ENCODE data around the gene RGS4. TPM values are rescaled to one million over a fixed set of nuclear protein-coding genes. Genes with fewer than 3 reads are reported as not detected.

RGS4 gene
- total and polyA plus RNA-seq, 2 experiments from 2014 or later: 0.32 to 0.38 TPM

GRCh38 chr1:163076981-163077761 is 8.0 kb downstream of the RGS4 start:
- H3K9me2 ChIP-seq (ENCODE audit: insufficient read depth): no peaks in the 10 kb centered on the region
- H3K4me3 ChIP-seq: no peak overlapping the region
- Mint-ChIP-seq H3K27me3 (ENCODE audit: insufficient read depth, low read depth, poor library complexity) (no peaks in the 10 kb centered on the region), H3K4me1 (no peaks in the 10 kb centered on the region), H3K4me3 (no peak overlapping the region), H3K9me3 (no peaks in the 10 kb centered on the region), H3K27ac (no peak overlapping the region), H3K36me3 (ENCODE audit: low read depth) (no peaks in the 10 kb centered on the region)
- no peak overlapping the region for H3K27ac ChIP-seq (ENCODE audit: low read depth)
- no peaks in the 10 kb centered on the region for H3K4me1 ChIP-seq (ENCODE audit: insufficient read depth)
- no peaks in the 10 kb centered on the region for H3F3A ChIP-seq (replicated peaks; ENCODE audit: low read depth)
- H2AFZ ChIP-seq: no peak overlapping the region
- TF ChIP-seq ZNF331 (CRISPR knock-in tag; IDR thresholded peaks at IDR 0.05; ENCODE audit: low read depth): no peak
- TF ChIP-seq POLR2AphosphoS5 (IDR thresholded peaks at IDR 0.05; ENCODE audit: low read depth): no peak
- TF ChIP-seq, protein P1, sequence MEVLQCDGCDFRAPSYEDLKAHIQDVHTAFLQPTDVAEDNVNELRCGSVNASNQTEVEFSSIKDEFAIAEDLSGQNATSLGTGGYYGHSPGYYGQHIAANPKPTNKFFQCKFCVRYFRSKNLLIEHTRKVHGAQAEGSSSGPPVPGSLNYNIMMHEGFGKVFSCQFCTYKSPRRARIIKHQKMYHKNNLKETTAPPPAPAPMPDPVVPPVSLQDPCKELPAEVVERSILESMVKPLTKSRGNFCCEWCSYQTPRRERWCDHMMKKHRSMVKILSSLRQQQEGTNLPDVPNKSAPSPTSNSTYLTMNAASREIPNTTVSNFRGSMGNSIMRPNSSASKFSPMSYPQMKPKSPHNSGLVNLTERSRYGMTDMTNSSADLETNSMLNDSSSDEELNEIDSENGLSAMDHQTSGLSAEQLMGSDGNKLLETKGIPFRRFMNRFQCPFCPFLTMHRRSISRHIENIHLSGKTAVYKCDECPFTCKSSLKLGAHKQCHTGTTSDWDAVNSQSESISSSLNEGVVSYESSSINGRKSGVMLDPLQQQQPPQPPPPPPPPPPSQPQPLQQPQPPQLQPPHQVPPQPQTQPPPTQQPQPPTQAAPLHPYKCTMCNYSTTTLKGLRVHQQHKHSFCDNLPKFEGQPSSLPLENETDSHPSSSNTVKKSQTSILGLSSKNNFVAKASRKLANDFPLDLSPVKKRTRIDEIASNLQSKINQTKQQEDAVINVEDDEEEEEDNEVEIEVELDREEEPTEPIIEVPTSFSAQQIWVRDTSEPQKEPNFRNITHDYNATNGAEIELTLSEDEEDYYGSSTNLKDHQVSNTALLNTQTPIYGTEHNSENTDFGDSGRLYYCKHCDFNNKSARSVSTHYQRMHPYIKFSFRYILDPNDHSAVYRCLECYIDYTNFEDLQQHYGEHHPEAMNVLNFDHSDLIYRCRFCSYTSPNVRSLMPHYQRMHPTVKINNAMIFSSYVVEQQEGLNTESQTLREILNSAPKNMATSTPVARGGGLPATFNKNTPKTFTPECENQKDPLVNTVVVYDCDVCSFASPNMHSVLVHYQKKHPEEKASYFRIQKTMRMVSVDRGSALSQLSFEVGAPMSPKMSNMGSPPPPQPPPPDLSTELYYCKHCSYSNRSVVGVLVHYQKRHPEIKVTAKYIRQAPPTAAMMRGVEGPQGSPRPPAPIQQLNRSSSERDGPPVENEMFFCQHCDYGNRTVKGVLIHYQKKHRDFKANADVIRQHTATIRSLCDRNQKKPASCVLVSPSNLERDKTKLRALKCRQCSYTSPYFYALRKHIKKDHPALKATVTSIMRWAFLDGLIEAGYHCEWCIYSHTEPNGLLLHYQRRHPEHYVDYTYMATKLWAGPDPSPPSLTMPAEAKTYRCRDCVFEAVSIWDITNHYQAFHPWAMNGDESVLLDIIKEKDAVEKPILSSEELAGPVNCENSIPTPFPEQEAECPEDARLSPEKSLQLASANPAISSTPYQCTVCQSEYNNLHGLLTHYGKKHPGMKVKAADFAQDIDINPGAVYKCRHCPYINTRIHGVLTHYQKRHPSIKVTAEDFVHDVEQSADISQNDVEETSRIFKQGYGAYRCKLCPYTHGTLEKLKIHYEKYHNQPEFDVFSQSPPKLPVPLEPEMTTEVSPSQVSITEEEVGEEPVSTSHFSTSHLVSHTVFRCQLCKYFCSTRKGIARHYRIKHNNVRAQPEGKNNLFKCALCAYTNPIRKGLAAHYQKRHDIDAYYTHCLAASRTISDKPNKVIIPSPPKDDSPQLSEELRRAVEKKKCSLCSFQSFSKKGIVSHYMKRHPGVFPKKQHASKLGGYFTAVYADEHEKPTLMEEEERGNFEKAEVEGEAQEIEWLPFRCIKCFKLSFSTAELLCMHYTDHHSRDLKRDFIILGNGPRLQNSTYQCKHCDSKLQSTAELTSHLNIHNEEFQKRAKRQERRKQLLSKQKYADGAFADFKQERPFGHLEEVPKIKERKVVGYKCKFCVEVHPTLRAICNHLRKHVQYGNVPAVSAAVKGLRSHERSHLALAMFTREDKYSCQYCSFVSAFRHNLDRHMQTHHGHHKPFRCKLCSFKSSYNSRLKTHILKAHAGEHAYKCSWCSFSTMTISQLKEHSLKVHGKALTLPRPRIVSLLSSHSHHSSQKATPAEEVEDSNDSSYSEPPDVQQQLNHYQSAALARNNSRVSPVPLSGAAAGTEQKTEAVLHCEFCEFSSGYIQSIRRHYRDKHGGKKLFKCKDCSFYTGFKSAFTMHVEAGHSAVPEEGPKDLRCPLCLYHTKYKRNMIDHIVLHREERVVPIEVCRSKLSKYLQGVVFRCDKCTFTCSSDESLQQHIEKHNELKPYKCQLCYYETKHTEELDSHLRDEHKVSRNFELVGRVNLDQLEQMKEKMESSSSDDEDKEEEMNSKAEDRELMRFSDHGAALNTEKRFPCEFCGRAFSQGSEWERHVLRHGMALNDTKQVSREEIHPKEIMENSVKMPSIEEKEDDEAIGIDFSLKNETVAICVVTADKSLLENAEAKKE (CRISPR knock-in tag; IDR thresholded peaks at IDR 0.05): no peak
- no peak for TF ChIP-seq NANOG (IDR thresholded peaks at IDR 0.05; ENCODE audit: borderline replicate concordance)
- TF ChIP-seq, protein P2, sequence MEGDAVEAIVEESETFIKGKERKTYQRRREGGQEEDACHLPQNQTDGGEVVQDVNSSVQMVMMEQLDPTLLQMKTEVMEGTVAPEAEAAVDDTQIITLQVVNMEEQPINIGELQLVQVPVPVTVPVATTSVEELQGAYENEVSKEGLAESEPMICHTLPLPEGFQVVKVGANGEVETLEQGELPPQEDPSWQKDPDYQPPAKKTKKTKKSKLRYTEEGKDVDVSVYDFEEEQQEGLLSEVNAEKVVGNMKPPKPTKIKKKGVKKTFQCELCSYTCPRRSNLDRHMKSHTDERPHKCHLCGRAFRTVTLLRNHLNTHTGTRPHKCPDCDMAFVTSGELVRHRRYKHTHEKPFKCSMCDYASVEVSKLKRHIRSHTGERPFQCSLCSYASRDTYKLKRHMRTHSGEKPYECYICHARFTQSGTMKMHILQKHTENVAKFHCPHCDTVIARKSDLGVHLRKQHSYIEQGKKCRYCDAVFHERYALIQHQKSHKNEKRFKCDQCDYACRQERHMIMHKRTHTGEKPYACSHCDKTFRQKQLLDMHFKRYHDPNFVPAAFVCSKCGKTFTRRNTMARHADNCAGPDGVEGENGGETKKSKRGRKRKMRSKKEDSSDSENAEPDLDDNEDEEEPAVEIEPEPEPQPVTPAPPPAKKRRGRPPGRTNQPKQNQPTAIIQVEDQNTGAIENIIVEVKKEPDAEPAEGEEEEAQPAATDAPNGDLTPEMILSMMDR (conservative IDR thresholded peaks at IDR 0.05; ENCODE audit: low read depth in 2 of 2): no peak
- no peak for TF ChIP-seq ZNF114 (CRISPR knock-in tag; IDR thresholded peaks at IDR 0.05)
- TF ChIP-seq ETS1 (IDR thresholded peaks at IDR 0.05): no peak
- TF ChIP-seq JUNB (IDR thresholded peaks at IDR 0.05; ENCODE audit: unreplicated experiment): no peak
- no peak for TF ChIP-seq EZH2phosphoT487 (IDR thresholded peaks at IDR 0.05; ENCODE audit: unreplicated experiment)
- TF ChIP-seq, protein P3, sequence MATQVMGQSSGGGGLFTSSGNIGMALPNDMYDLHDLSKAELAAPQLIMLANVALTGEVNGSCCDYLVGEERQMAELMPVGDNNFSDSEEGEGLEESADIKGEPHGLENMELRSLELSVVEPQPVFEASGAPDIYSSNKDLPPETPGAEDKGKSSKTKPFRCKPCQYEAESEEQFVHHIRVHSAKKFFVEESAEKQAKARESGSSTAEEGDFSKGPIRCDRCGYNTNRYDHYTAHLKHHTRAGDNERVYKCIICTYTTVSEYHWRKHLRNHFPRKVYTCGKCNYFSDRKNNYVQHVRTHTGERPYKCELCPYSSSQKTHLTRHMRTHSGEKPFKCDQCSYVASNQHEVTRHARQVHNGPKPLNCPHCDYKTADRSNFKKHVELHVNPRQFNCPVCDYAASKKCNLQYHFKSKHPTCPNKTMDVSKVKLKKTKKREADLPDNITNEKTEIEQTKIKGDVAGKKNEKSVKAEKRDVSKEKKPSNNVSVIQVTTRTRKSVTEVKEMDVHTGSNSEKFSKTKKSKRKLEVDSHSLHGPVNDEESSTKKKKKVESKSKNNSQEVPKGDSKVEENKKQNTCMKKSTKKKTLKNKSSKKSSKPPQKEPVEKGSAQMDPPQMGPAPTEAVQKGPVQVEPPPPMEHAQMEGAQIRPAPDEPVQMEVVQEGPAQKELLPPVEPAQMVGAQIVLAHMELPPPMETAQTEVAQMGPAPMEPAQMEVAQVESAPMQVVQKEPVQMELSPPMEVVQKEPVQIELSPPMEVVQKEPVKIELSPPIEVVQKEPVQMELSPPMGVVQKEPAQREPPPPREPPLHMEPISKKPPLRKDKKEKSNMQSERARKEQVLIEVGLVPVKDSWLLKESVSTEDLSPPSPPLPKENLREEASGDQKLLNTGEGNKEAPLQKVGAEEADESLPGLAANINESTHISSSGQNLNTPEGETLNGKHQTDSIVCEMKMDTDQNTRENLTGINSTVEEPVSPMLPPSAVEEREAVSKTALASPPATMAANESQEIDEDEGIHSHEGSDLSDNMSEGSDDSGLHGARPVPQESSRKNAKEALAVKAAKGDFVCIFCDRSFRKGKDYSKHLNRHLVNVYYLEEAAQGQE (IDR thresholded peaks at IDR 0.05; ENCODE audit: unreplicated experiment): no peak
- no peak for TF ChIP-seq STAT1 (IDR thresholded peaks at IDR 0.05; ENCODE audit: unreplicated experiment)
- no peak for TF ChIP-seq EZH2 (IDR thresholded peaks at IDR 0.05; ENCODE audit: low read depth, unreplicated experiment)
- no peak for TF ChIP-seq CREB1 (CRISPR knock-in tag; IDR thresholded peaks at IDR 0.05; ENCODE audit: low read depth)
- H3K79me2 ChIP-seq (replicated peaks; ENCODE audit: insufficient read depth): no peaks in the 10 kb centered on the region
- H3K27me3 ChIP-seq (ENCODE audit: insufficient read depth): no peaks in the 10 kb centered on the region
- no peaks in the 10 kb centered on the region for H3K36me3 ChIP-seq (ENCODE audit: insufficient read depth)
- ATAC-seq: no peak
- no peaks in the 10 kb centered on the region for H4K20me1 ChIP-seq (replicated peaks; ENCODE audit: insufficient read depth)
- no peak for DNase-seq (ENCODE audit: low spot score)
- H3K4me2 ChIP-seq: no peak overlapping the region

Data from GM23338 (cell line).